LoVo (cell line): ENCODE data around the gene COL5A1.

Experiments
- DNase-seq: peaks from one replicate; pipeline ENCODE4 v3.0.0-alpha.2; 2016; ENCODE audit warnings: low spot score

COL5A1 gene

DNA sequence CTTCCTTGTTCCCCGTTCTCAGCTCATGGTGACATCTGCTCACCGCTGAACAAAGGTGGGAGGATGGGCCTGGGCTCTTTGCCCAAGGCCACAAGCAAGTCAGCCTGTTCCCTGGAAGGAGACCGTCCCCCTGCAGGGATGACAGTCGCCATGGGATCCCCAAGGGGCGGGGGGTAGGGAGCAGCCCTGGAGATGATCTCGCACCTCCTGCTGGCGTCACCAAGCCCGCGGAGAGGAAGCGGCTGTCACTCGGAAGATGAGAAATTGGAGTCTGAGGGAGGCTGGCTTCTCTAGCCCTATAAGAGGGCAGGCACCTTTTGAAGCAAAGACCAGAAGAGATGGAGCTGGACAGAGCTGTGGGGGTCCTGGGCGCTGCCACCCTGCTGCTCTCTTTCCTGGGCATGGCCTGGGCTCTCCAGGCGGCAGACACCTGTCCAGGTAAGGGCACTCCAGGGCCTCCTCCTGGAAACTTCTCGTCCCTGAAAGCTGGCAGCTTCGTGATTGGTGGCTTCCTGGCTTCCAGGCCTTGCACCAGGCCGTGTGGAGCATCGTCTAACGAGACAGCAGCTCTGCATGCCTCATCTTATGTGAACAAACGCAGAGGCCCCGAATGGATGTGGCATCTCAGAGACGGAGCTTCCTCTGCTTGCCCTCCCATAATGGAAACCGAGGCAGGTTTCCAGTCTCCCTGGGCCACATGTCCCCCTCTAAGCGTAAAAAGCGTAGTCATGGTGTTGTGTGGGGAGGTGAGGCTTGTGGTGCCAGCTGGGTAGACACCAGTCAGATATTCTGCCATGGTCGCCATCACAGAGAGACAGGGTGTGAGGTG, 239.1 kb downstream of the COL5A1 start, which contains the start of gene FCN2:
TSS of gene FCN2 (plus strand) at position 327 of the 829 bp plus-strand sequence. CDS start at position 339, 12 bp downstream.
- DNase-seq: no peak

DNA sequence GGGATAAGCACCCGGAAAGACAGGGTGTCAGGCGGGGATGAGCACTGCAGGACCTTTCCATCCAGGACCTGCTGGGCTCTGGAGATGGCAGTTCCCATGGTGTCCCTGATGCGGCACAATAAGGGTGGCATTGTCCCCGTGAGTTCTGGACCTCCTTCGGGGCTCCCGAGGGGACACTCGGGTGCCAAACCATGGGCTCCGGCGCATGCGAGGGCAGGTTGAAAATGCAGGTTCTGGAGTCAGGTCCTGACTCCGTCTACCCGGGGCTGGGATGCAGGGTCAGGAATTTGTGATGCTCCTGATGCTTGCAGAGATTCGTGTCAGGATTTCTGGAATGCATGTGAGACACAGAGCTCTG, 239.7 kb downstream of the COL5A1 start:
- no peak for DNase-seq

DNA sequence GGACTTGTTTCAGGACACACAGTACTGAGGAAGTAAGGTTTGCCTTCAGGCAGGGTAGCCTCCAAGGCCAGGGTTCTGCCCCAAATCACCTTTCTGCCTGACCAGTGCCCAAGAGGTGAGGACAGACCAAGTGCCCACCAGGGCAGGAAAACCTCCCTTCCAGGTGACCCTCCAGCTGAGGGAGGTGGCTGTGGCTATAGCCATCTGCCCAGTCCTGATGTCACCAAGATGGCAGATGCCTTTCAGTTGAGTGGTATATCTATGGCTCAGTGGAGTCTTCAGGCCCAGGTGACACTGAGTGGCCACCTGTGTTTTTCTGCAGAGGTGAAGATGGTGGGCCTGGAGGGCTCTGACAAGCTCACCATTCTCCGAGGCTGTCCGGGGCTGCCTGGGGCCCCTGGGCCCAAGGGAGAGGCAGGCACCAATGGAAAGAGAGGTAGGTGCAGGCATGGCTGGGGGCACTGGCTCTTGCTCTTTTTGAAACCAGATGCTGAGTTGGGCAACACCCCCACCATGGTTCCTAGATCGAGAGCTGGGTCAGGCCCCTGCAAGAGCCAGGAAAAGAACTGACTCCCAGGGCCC, 240.7 kb downstream of the COL5A1 start:
- DNase-seq: no peak

DNA sequence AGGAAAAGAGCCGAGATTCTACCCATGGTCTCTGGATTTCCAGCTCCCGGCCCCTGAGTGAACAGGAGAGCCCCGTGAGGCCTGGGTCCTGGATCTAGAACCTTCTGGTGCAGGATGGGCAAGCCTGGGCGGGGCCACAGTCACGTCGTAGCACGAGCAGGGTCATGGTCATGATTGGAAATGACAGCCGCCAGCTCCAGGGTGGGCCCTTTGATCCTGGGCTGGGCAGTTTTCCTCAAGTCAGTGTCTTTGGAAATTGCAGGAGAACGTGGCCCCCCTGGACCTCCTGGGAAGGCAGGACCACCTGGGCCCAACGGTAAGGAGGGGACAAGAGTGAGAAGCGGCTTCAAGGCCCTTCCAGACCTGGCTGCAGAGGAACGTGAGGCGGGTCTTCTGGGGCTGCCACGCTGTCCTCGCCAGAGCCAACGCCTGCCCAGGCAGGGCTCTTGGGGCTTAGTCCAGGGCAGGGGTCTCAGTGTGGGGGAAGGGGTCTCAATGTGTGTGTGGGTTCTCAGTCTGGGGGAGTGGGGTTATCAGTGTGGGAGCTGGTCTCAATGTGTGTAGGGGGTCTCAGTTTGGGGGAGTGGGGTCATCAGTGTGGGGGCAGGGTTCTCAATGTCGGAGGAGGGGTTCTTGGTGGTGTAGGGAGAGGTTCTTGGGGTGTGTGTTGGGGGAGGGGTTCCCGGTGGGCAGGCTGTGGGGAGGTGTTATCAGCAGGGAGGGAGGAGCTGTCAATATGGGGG, 241.6 kb downstream of the COL5A1 start:
- DNase-seq: no peak

DNA sequence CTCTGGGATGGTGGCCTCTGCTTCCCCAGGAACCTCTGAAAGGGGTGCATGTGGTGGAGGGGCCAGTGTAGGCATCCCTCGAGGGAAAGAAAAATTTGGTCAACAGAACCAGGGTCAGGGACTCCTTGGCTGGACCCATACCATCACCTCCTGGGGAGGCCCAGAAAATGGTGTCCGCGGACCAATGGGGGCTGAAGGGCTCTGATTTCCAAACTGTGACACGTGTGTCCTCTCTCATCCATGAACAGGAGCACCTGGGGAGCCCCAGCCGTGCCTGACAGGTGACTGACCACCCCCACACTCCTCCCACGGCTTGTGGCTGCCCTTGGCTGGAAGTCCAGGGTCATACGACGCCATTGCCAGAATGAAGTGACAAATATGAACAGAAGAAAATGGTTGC, 242.9 kb downstream of the COL5A1 start:
- DNase-seq: no peak

DNA sequence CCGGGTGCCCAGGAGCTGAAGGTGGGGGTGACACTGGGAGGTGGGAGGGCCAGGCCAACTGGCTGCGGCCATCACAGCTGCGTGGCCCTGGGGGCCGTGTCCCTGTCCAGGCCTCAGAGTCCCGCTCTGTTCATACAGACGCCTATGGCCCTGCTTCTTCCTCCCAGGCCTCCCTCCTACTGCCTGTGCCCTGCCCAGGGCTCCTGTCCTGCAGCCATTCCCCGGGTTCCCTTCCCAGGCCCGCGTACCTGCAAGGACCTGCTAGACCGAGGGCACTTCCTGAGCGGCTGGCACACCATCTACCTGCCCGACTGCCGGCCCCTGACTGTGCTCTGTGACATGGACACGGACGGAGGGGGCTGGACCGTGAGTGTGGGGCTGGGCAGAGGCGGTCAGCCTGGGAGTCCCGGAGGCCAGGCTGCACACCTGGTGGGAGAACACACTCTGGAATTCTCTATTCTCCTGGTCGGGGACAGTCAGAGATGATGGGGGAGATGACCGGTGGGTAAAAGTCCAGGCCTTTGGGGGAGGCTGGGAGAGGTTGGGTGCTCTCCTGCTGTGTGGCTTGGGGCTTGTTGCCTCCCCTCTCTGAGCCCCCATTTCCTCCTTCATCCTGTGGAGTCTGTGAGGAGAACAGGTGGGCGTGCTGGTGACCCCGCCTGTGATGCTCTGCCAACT, 243.5 kb downstream of the COL5A1 start:
- DNase-seq: no peak

DNA sequence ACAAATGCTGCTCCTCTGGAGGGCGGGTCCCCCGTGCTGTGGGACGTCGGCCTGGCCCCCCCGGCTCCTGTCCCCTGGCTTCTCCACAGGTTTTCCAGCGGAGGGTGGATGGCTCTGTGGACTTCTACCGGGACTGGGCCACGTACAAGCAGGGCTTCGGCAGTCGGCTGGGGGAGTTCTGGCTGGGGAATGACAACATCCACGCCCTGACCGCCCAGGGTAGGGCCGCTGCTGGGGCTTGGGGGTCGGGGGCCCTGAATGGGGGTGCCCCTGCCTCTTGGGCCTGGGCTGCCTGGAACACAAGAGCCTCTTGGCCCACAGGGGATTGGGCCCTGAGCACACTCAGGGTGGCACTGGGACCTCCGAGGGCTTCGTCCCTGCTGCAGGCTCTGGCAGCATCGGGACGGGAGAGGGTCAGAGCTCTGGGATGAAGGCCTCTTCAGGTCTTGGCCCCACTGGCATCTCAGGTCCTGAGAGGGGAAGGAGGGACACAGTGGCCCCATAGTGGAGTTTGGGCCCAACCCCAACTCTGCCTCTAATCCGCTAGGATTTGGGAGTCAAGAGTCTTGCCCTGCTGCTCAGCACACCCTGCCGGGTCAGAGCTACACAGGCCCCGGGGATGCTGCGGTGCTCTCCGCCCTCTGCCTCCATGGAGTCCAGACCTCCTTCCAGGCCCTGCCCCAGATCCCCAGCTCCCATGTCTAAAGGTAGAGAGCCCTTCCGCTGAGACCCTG, 244.2 kb downstream of the COL5A1 start:
- no peak for DNase-seq

DNA sequence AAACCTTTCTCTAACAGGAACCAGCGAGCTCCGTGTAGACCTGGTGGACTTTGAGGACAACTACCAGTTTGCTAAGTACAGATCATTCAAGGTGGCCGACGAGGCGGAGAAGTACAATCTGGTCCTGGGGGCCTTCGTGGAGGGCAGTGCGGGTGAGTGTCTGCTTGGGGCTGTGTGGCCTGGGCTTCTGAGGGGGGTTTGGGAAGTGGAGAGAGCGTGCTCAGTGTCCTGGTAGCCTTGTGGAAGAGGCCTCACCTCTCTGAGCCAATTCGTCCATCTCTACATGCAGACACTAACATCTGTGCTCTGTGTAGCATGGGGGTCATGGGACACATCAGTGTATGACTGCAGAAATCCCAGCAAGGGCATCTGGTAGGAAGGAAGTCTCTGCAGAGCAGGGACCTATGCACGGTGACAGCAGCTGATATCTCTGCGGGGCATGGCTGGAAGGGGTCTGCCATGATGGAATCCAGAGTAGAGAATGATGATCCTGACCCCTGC, 244.9 kb downstream of the COL5A1 start:
- no peak for DNase-seq

DNA sequence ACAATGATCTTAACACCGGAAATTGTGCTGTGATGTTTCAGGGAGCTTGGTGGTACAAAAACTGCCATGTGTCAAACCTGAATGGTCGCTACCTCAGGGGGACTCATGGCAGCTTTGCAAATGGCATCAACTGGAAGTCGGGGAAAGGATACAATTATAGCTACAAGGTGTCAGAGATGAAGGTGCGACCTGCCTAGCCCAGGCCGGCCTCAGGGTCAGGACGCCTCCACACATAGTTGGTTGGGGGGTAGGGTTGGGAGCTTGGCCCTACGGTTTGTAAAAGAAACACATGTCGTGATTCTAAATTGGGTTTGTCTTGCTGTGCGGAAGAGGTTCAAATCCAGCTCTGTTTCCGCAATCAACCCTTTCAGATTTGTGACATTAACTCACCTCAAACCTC, 245.6 kb downstream of the COL5A1 start:
- no peak for DNase-seq

DNA sequence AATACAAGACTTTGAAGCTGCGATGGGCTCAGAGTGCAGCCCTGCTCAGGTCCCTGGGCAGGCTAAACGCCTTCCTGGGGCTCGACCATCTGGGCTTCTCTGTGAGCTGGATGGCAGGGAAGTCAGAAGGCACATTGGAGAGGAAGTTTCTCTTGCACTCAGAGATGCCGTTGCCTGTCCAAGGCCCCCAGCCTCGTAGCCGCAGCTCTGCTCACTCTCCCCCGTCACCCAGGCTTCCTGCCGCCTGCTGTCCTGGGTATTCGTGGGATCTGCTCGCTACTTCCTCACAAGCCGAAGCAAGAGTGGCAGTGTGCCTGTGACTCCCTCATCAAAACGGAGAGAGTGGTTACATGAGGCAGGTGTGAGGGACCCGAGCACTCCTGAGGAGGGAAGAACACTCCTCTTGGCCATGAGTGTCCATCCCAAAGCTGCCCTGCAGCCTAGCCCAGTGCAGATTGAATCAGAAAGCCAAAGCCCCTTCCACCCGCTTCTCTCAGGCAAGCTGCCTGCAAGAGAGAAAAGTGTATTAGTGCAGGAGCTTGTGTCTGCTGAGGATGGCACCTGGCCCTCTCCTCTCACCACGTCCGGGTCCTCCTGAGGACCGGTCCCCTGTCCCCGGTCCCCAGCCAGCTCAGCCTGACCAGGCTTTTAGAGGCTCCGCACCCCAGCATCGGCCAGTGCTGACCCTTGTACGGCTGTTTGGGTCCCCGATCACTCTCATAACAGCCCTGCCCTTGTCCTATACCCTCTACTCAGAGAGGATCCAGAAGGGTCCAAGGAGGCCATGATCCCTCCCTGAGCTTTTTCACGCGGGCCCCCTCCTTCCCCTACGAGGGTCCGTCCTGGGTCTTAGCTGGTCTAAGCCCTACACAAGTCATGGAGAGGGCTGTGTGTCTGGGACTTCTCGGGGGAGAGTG, 246.3 kb downstream of the COL5A1 start:
- DNase-seq: no peak

DNA sequence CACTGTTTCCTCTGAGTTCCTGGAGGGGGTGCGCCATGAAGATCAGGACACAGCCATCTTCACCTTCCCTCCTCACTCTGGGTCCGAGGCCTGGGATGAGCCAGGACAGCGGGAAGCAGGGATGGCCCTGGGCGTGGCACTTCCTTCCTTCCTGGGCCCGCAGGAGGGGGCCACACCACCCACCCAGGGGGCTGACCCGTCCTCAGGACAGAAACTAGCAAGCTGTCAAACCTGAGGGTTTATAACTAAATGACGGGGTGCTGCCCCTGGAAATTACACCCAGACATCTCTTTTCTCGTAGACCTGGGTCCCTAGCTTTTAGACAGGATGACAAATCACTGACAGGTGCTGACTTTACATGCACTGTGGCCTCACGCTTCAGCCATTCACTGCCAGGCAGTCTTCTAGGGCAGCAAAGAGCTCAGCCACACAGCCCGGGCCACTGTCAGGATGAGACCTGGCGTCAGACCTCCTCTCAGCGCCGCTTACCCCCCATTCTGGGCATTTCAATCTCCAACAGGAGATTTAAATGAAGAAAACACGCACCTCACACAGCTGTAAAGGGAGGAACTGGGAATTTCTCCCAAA, 247.1 kb downstream of the COL5A1 start:
- DNase-seq: no peak

DNA sequence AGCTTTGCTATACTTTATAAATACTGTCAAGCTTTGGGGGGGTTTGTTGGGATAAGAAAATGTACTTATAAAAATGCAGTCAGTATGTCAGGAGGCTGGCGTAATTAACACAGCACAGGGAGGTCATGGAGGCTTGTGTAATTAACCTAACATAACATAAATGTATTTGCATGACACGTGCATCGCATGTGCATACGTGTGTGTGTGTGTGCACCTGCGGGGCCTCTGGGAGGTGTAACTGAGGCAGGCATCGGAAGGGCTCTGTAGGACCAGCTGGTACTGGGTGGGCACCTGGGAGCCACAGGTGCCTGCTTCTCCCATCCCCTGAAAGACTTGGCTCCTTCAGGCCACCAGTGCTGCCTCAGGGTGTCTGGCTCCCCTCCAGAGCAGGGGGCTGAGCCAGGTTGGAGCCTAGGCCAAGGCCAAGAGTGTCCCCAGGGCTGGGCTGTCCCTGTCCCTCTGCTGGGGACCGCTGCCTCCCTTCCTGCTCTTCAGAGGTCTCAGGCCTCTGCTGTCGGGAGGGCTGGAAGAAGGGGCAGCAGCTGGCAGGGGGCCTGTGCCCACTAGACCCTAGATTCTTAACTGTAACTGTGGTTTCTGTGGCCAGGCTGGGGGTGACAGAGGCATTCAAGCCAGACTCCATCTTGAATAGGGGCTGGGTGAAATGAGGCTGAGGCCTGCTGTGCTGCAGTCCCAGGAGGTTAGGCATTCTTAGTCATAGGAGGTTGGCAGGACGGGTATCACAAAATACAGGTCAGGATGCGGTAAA, 248.0 kb downstream of the COL5A1 start:
- no peak for DNase-seq

DNA sequence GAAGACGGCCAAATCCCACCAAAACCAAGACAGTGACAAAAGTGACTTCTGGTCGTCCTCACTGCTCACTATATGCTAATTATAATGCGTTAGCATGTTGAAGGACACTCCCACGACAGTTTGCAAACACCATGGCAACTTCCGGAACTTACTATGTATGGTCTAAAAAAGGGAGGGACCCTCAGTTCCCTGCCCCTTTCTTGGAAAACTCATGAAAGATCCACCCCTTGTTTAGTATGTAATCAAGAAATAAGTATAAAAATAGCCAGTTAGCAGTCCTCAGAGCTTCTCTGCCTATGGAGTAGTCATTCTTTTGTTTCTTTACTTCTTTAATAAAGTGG, 248.5 kb downstream of the COL5A1 start:
- no peak for DNase-seq

DNA sequence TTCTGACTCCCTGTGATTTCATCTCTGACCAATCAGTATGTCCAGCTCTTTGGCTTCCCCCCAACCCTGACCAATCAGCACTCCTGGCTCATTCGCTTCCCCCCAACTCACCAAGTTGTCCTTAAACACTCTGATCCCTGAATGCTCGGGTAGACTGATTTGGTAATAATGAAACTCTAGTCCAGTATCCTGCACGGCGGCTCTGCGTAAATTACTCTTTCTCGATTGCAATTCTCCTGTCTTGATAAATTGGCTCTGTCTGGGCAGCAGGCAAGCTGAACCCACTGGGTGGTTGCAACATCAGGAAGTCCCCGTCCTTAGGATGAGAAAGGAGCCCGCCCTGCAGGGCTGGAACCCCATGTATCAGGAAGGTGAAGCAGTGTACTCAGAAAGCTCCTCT, 249.4 kb downstream of the COL5A1 start:
- DNase-seq: no peak

DNA sequence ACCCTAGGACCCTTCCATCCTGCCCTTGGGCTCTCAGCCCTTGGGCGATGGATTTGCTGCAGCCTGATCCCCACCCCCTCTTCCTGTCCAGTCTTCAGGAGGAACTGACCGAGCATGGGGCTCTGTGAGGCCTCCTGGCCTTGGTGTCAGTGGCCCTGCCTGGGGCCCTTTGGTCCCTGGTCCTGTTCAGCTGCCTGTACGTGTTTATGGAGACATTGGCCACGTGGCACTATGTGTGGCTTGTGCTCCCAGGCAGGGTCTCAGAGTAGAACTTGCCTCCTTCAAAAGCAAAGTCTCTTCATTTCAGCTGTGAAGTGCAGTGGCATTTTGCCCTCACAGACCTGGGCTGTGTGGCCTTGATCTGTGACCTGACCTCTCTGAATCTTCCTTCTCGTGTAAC, 250.1 kb downstream of the COL5A1 start:
- DNase-seq: no peak

DNA sequence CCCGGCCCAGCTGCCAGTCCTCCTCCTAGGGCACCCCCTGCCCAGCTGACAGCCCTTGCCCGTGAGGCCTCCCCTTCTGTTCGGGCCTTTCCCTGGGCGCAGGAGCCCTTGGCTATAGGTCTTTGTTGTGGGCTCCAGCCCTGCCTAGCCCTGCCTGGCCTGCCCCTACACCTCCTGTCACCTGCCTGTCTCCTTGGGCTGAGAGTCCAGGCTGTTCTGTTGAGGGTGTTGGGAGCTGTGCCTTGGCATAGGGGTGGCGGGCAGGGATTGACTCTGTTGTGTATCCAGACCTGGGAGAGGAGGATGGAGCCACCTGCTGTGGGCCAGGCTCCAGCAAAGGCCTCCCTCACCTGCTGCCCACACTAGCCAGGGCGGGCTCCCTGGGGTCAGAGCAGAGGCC, 250.6 kb downstream of the COL5A1 start:
- no peak for DNase-seq

DNA sequence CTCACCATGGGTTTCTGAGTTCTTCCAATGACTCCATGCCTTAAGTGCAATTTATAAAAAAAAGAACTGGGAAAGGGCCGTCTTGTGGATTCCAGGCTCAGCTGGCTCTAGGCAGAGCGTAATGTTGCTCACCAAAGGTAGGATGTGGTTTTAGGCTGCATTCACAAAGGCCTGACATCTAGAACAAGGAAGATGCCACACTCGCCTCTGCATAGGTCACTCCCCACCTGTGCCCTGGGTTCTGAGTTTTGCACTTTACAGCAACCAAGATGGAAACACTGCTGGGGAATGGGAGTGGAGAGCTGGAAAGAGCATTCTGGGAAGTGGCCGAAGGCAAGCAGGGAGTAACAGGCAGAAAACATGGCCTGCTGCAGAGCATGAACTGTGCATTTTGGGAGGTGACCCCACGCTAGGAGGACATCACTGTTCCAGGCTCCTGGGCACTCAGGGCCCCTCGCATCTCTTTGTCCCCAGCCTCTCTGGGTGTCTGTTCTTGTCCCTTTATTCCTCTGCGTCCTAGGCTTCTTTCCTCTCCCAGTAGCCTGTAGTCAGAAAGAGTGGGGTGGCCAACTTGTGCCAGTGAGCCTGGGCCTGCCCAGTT, 251.3 kb downstream of the COL5A1 start:
- no peak for DNase-seq
